H1 (cell line): Measurements from ENCODE around the gene GRK5.

ENCODE experiments used
- BACH1 ChIP-seq: IDR thresholded peaks from 2 replicates; pipeline ENCODE4 v1.6.1; 2012; ENCODE audit warnings: low read length, improper control_type of control experiment
- CBX8 ChIP-seq: fragments of 300-800, 300-1000 bp; sonication (generic); IDR thresholded peaks from 2 replicates; pipeline ENCODE4 v1.7.1; 2016; ENCODE audit warnings: low read depth, low read length, borderline replicate concordance
- EZH2 ChIP-seq: fragments of 200-600 bp; sonication (generic); IDR thresholded peaks from 2 replicates; pipeline ENCODE4 v1.7.1; 2012; ENCODE audit warnings: low read depth, mild to moderate bottlenecking, moderate library complexity, low read length, inconsistent platforms; ENCODE audit not compliant: severe bottlenecking
- HDAC6 ChIP-seq: IDR thresholded peaks from one replicate; pipeline ENCODE4 v1.7.1; 2012; ENCODE audit warnings: low read depth, mild to moderate bottlenecking, inconsistent platforms, low read length, moderate library complexity
- JUN ChIP-seq: IDR thresholded peaks from 2 replicates; pipeline ENCODE4 v1.6.1; 2011; ENCODE audit warnings: low read depth, mild to moderate bottlenecking, improper control_type of control experiment, low read length
- MAX ChIP-seq: IDR thresholded peaks from 2 replicates; pipeline ENCODE4 v1.6.1; 2012; ENCODE audit warnings: inconsistent platforms
- POLR2A ChIP-seq, 2 experiments: IDR thresholded peaks; 1 replicate in 1 of 2; 2 replicates in 1 of 2; pipeline ENCODE4 v1.6.1; 2011; ENCODE audit warnings: low read depth in 2 of 2, low read length in 2 of 2, mild to moderate bottlenecking in 2 of 2; ENCODE audit errors: control extremely low read depth in 1 of 2
- RBBP5 ChIP-seq: IDR thresholded peaks from 2 replicates; pipeline ENCODE4 v1.7.1; 2012; ENCODE audit warnings: low read depth, mild to moderate bottlenecking, inconsistent platforms, low read length, moderate library complexity, borderline replicate concordance
- SP2 ChIP-seq: IDR thresholded peaks from 2 replicates; pipeline ENCODE4 v1.6.1; 2012; ENCODE audit warnings: mild to moderate bottlenecking, low read length, inconsistent platforms
- TBP ChIP-seq: IDR thresholded peaks from 2 replicates; pipeline ENCODE4 v1.6.1; 2011; ENCODE audit warnings: low read depth, low read length, improper control_type of control experiment
- ZNF274 ChIP-seq: IDR thresholded peaks from 2 replicates; pipeline ENCODE4 v1.7.0; 2012; ENCODE audit warnings: low read length, borderline replicate concordance; ENCODE audit errors: extremely low read depth
- TF ChIP-seq, protein P1 (sequence below), 3 experiments: IDR thresholded peaks; 1 replicate in 2 of 3; 2 replicates in 1 of 3; pipeline versions ENCODE4 v1.5.1 to v1.6.1; 2011; ENCODE audit warnings: low read length in 3 of 3, mild to moderate bottlenecking in 3 of 3, inconsistent platforms in 2 of 3, low read depth in 1 of 3, moderate library complexity in 1 of 3; ENCODE audit not compliant: insufficient read depth in 1 of 3; ENCODE audit errors: control extremely low read depth in 1 of 3
- TF ChIP-seq, protein P2 (sequence below): IDR thresholded peaks from 2 replicates; pipeline ENCODE4 v1.6.1; 2011; ENCODE audit warnings: low read depth, mild to moderate bottlenecking, low read length; ENCODE audit not compliant: insufficient read depth

DNA sequence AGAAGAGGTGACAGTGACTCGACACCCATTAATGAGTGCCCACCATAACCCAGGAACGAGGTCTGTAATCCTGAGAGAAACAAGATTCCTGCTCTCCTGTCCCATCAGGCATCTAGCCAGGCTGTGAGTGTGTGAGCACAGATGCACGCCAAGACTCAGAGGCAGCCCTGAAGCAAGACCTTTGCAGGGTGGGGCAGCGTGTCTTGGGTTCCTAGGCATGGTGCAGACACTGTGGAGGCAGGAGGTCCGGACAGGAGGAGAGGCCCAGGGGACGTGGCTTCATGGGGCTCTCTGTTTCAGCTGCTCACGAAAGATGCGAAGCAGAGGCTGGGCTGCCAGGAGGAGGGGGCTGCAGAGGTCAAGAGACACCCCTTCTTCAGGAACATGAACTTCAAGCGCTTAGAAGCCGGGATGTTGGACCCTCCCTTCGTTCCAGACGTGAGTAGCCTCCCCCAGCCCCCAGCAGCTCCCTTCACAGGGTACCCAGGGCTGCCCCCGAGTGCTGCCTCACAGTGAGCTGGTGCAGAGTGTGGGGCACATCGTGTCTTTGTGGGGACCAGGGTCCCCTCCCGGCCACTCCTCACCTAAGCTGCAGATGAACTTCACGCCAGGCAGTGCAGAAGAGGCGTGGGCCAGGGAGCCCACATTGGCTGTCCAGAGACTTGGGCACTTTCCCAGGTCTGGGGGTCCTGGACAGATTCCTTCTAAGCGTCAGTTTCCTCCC, 240.6 kb downstream of the GRK5 start:
- no peak for TF ChIP-seq SP2
- TF ChIP-seq MAX: no peak
- no peak for TF ChIP-seq ZNF274
- no peak for TF ChIP-seq EZH2
- TF ChIP-seq, protein P1, sequence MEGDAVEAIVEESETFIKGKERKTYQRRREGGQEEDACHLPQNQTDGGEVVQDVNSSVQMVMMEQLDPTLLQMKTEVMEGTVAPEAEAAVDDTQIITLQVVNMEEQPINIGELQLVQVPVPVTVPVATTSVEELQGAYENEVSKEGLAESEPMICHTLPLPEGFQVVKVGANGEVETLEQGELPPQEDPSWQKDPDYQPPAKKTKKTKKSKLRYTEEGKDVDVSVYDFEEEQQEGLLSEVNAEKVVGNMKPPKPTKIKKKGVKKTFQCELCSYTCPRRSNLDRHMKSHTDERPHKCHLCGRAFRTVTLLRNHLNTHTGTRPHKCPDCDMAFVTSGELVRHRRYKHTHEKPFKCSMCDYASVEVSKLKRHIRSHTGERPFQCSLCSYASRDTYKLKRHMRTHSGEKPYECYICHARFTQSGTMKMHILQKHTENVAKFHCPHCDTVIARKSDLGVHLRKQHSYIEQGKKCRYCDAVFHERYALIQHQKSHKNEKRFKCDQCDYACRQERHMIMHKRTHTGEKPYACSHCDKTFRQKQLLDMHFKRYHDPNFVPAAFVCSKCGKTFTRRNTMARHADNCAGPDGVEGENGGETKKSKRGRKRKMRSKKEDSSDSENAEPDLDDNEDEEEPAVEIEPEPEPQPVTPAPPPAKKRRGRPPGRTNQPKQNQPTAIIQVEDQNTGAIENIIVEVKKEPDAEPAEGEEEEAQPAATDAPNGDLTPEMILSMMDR (IDR thresholded peaks at IDR 0.05; ENCODE audit: control extremely low read depth in 1 of 3, insufficient read depth in 1 of 3, low read depth in 1 of 3, low read length in 3 of 3): no peak
- no peak for TF ChIP-seq TBP
- TF ChIP-seq, protein P2, sequence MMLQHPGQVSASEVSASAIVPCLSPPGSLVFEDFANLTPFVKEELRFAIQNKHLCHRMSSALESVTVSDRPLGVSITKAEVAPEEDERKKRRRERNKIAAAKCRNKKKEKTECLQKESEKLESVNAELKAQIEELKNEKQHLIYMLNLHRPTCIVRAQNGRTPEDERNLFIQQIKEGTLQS: no peak
- no peak for TF ChIP-seq BACH1
- TF ChIP-seq HDAC6: no peak
- no peak for TF ChIP-seq RBBP5
- no peak for TF ChIP-seq POLR2A (IDR thresholded peaks at IDR 0.05; ENCODE audit: control extremely low read depth in 1 of 2, low read depth in 2 of 2, low read length in 2 of 2)
- TF ChIP-seq JUN: no peak
- no peak for TF ChIP-seq CBX8
